Cardiac fibroblast (primary cell): ENCODE results near the gene KIF22.
"Not testable (repeated sequence)": the region's sequence is repeated elsewhere in the genome, so short reads cannot be mapped to it uniquely, and the experiment has no call there.

Experiments
- DNase-seq, 2 donors: peaks; one replicate each; pipeline versions ENCODE4 v3.0.0 to v3.0.0-alpha.2; 2010; ENCODE audit warnings: low read depth in 2 of 2
- H3K4me3 ChIP-seq, 2 donors: replicated peaks in 1 of 2; 1 replicate in 1 of 2; 2 replicates in 1 of 2; pipeline ENCODE4 v1.5.1; 2011; ENCODE audit warnings: low read depth in 2 of 2, low read length in 2 of 2, mild to moderate bottlenecking in 2 of 2, moderate library complexity in 1 of 2
- TF ChIP-seq, protein P1 (sequence below): IDR thresholded peaks from one replicate; pipeline ENCODE4 v1.5.1; 2011; ENCODE audit warnings: low read depth, mild to moderate bottlenecking, low read length, inconsistent platforms

Gene KIF22

DNA sequence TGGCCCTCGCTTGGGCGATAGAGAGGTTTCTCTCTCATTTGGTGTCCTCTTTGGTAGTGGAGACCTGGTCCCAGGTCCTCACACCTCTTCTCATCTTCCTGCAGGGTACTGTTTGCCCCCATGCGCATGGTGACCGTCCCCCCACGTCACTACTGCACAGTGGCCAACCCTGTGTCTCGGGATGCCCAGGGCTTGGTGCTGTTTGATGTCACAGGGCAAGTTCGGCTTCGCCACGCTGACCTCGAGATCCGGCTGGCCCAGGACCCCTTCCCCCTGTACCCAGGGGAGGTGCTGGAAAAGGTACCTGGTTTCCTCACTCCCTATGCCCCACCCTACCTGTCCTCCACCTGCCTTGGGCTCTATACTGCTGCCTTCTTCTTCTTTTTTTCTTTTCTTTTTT lies 40.2 kb downstream of the KIF22 start:
- no peak overlapping the region for H3K4me3 ChIP-seq
- TF ChIP-seq, protein P1, sequence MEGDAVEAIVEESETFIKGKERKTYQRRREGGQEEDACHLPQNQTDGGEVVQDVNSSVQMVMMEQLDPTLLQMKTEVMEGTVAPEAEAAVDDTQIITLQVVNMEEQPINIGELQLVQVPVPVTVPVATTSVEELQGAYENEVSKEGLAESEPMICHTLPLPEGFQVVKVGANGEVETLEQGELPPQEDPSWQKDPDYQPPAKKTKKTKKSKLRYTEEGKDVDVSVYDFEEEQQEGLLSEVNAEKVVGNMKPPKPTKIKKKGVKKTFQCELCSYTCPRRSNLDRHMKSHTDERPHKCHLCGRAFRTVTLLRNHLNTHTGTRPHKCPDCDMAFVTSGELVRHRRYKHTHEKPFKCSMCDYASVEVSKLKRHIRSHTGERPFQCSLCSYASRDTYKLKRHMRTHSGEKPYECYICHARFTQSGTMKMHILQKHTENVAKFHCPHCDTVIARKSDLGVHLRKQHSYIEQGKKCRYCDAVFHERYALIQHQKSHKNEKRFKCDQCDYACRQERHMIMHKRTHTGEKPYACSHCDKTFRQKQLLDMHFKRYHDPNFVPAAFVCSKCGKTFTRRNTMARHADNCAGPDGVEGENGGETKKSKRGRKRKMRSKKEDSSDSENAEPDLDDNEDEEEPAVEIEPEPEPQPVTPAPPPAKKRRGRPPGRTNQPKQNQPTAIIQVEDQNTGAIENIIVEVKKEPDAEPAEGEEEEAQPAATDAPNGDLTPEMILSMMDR = no peak
- DNase-seq = no peak

DNA sequence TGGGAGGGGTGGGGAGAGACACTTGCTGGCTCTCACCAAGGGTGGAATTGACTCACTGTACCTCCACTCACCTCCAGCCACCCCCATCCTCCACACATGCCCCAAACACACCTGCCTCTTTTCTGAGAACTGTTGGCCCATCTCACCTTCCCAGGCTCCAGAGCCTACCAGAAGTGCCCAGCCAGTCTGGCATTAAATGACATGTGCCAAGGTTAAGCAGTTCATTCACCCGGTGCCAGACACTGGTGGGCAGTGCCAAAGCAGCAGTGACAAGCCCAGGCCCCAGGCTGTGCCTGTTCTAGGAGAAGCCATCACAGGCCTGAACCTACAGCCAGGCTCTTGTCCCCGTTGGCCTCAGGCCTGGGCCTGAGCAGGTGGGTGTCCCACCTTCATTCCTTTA lies 40.9 kb downstream of the KIF22 start:
- DNase-seq = no peak
- TF ChIP-seq, protein P1 = no peak
- no peak overlapping the region for H3K4me3 ChIP-seq

DNA sequence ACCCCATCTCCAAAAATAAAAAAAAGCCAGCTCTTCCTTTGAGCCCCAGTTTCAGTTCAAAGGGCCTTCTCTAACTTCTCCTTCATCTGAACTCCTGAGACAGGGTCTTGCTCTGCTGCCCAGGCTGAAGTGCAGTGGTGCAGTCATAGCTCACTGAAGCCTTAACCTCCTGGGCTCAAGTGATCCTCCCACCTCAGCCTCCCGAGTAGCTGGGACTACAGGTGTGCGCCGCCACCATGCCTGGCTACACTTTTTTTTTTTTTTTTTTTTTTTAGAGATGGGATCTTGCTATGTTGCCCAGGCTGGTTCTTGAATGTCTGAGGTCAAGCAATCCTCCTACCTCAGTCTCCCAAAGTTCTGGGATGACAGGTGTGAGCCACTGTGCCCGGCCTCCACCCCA lies 42.7 kb downstream of the KIF22 start:
- not testable (repeated sequence) for DNase-seq, H3K4me3 ChIP-seq

DNA sequence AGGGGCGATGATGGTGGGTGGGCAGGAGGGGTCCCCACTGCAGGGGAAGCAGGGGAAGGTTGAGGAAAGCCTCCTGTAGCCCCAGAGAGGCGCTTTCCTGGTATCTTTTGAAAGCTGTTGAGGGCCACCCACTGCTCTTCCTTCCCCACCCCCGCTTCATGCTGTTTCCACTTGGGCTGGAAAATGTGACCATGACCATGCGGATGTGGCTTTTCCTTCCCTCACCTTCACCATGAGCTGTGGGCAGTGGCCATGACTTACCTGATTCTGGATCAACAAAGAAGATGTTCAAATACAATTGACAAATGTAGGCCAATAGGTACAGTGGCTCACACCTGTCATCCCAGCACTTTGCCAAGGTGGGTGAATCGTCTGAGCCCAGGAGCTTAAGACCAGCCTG lies 43.5 kb downstream of the KIF22 start:
- H3K4me3 ChIP-seq = no peak overlapping the region
- TF ChIP-seq, protein P1 = no peak
- DNase-seq = no peak

DNA sequence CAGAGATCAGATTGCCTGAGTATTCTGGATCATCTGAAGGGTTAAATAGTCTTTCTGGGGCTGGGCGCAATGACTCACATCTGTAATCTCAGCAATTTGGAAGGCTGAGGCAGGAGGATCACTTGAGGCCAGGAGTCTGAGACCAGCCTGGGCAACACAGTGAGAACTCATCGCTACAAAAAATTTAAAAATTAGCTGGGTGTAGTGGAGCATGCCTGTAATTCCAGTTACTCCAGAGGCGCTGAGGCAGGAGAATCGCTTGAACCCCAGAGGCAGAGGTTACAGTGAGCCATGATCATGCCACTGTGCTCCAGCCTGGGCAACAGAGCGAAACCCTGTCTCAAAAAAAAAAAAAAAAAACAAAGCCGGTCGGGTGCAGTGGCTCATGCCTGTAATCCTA lies 45.4 kb downstream of the KIF22 start:
- TF ChIP-seq, protein P1 = no peak
- no peak for DNase-seq
- no peak overlapping the region for H3K4me3 ChIP-seq

DNA sequence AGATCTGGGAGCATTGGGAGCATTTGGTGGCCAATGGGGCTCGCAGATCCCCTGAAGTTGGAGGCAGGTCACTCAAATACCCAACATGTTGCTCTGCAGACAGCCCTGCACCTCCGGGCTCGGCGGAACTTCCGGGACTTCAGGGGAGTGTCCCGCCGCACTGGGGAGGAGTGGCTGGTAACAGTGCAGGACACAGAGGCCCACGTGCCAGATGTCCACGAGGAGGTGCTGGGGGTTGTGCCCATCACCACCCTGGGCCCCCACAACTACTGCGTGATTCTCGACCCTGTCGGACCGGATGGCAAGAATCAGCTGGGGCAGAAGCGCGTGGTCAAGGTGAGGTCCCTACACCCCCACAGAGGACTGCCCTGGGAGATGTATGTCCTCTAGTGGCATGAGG lies 46.1 kb downstream of the KIF22 start:
- DNase-seq = no peak
- H3K4me3 ChIP-seq = no peak overlapping the region
- TF ChIP-seq, protein P1 = no peak

DNA sequence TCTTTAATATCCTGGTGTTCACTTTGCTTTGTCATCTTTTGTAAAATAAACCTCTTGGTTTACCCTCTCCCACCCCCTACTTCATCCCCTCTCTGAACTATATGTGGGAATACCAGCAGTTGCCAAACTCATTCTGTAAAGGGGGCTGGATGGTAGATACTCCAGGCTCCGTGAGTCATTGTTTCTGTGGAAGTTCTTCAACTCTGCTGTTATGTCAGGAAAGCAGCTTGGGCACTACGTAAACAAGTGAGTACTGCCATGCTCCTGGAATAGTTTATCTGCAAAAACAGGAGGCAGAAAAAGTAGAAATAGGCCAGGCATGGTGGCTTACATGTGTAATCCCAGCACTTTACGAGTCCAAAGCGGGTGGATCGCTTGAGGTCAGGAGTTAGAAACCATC lies 47.3 kb downstream of the KIF22 start:
- TF ChIP-seq, protein P1 = no peak
- H3K4me3 ChIP-seq = no peak overlapping the region
- DNase-seq = no peak
